Stimulated activated naive CD8-positive, alpha-beta T cell treated with anti-CD3 and anti-CD28 coated beads, Interleukin-15, Interleukin-2, amounts not matched to agents 100 U/mL and 50 U/mL, for 24 hours (primary cell): ENCODE data around the gene LPP.

Experiments
- ATAC-seq: fragments of 150-1000 bp; cut with Tn5 transposase; one replicate; pipeline ENCODE4 v1.10.0; 2021
- DNase-seq: peaks from one replicate; pipeline ENCODE4 v3.0.0; 2021

LPP gene

DNA sequence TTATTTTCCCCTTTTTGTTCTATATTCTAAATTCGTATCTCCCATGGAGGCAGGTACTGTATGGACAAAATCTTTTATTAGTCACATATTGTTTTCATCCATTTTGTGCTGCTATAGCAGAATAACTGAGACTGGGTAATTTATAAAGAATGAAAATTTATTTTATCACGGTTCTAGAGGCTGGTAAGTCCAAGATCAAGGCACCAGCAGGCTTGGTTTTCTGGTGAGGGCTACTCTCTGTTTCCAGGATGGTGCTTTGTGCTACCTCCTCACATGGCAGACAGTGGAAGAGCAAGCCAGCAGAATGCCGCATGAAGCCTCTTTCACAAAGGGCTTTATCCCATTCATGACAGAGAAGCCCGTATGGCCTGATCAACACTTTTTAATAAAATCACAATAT, 595.9 kb downstream of the LPP start:
- DNase-seq = no peak
- no peak for ATAC-seq

DNA sequence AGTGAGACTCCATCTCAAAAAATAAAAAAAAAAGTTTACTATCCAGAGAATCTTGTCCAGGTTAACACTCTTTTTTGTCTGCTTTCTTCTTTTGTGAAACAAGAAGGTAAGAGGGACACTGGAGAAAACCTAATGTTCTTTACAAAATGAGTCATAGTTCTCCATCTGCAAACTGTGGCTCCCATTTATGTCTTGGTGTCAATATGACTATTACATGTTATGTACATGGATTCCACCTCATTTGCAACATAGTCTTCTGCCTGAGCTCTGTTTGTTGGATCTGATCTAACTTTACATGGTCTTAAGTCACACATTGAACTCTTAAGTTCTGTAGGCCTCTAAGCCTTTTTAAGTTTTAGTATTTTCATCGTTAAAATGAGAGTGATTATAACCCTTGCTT, 596.7 kb downstream of the LPP start:
- ATAC-seq (peak; percentile 57), DNase-seq (no peak)

DNA sequence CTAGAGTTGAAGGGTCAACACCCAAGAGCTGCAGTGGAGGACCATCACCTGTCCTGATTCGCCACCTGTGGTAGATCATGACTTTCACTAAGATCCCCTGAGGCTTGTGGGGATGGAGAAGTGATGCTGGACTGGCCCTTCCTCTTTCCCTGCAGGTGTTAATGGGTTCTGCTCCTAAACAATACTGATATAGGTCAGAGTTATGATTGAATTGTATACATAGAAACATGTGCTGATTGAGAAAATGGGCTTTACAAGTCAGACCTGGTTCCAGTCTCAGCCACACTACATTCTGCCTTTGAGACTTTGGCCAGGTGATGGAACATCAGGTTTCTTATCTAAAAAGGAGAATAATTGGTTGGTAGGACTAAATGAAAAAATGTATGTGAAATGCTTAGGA, 598.9 kb downstream of the LPP start:
- DNase-seq (no peak), ATAC-seq (peak; percentile 11)

DNA sequence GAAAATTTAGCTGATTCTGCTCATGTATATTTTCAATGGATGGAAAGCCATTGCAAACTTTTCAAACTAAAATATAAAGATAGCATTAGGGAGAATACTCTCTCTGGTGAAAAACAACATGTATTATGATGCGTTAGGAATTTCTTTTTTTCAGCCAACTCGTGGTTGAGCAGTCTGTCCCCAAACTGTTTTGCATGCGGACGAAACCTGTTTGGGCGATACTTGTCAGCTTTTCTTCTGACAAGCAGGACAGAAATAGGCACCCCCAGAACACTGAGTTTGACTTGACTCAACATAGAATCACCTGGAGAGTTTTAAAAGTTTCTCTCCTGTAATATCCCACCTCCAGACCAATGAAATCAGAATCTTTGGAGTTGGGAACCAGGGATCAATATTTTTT, 600.3 kb downstream of the LPP start:
- DNase-seq (no peak), ATAC-seq (no peak)

DNA sequence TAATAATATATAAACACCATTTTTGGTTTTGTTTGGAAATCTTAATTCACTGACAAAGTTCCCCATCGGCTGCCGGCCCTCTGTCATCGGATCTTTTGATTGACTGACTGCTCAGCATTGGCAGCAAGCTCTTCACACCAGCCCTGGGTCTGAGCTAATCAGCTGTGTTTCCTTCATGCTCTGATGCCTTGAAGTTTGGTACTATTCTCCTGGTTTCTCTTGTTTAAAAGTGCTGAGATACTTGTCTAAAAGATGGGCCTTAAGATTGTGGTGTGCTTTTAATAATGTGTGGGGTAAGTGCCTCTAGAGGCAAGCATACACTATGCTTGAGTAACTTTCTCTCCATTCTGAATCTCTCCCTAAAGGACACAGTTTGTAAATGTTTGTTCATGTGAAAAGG, 602.3 kb downstream of the LPP start:
- DNase-seq (no peak), ATAC-seq (no peak)

DNA sequence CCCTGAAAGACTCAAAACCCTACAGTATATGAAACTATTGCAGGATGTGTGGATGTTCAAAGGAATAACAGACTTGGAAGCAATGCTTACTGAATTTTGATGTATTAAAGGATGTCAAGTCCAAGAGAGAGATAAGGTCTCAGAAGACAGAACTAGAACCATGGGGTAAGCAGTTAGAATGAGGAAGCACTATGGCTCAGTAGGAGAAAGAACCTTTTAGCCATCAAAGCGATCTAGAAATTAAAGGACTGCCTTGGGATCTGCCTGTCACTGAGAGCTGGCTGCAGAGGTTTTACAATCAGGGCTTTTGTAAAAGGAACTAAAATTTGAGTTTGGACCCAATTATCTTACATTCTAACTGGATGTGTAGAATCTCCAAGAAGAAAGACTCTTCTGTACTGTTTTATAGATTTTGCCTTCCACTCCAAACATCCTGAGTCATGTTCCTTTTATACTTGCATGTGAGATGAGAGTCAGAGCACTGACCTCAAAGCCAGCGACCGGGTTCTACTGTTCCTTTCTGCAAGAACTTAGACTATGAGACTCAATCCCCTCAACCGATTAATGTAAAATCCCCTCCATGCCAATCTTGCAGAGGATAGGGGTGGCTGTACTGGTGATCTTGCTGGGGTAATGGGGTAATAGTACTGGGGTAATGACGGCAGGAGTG, 605.5 kb downstream of the LPP start:
- ATAC-seq = no peak
- DNase-seq = no peak

DNA sequence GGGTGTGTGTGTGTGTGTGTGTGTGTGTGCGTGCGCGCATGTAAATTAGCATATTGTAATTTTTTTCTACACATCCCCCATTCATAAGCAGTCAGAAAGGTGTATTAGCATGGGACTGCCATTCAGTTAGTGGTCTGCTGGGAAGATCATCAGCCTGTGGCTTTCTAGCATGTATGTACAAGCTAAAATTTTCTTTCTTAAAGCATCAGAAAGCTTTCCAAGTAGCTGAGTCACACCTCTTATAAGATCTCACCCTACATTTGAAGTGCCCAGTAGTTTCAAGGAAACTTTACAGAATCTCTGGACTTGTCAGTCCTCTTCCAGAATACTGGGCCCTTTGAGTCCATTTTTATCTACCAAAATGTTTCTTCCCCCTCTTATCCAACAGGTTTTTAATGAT, 606.5 kb downstream of the LPP start:
- DNase-seq = no peak
- no peak for ATAC-seq

DNA sequence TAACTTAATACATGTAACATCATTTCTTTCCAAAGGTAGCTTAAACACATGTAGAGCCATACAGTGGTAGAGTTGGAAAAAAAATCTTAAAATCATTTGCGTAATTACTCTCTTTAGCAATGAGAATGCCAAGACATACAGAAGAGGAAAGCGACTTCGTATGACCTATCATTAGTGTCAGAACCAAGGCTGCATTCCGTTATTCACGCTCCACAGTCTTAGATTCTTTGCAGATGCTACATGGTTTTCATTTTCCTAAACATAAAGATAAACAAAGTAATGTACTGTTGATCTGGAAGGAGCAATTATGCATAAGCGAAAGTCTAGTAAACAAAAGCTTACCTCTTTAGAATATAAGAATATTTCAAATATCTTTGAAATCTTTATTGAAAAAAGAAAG, 607.5 kb downstream of the LPP start:
- no peak for ATAC-seq
- DNase-seq = no peak

DNA sequence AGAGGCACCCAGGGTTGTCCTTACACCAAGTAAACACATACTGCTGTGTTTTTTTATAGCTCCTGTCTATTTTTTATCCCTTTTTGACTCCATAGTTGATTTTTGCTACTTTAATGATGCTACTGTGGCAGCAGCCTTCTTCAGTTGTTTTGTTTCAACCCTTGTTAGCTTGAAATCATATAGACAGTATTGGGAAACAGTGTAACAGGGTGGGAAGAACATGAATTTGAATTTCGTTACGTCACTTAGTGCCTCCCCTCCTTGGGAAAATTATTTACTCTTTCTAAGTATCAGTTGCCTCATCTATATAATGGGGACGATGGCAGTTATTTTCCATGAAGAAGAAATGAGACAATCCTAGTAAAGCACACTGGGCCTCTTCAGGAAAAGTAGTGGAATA, 608.0 kb downstream of the LPP start:
- no peak for DNase-seq
- no peak for ATAC-seq

DNA sequence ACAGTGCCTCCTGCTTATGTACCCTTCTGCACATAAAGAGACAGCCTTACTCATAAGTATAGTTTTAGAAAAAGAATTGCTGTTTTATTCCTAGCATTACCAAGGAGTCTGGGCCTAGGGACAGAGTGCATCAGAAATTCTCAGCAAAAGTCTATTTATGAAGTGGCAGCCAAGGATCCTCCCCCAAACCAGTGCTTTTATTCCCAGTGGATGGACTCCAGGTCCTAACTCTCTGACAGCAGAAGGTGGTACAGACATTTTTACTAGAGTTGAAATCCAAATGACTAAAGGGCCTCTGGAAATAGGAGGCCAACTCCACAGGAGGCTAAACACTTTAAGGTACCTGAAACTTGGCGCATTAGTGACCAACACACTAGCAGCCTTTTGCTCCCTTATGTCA, 610.7 kb downstream of the LPP start:
- no peak for DNase-seq
- no peak for ATAC-seq

DNA sequence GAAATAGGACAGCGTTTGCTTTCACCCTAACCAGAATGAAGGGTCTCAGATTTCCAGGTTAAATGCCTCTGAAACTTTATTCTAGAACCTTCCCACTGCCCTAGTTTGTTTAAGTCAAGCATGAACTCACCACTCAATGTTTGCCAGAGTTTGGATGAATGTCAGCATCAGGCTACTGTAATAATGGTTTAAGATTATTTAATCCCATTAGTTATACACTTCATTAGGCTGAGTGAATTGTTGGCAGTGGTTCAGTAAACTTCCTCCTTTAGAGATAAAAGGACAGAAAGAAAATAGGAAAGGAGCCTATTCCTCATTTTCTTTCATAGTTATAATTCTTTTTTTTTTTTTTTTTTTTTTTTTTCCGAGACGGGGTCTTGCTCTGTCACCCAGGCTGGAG, 615.9 kb downstream of the LPP start:
- no peak for ATAC-seq
- no peak for DNase-seq

DNA sequence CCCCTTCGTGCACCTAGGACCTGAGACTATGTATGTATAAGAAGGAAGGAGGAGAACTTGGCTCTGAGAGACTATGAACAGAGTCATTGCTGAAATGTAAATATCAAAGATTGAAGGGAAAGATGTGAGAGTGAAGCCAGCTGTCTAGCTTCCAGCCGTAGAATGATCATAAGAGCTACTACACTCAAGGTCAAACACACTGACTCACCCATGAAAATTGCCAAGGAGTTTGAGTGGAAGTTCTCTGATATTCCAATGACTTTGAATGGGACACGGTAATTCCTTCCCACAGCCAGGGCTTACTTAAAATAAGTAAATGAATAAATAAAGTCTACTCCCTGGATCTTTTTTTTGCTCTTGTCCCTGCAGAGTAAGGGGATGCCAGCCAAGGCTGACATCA, 618.9 kb downstream of the LPP start:
- no peak for DNase-seq
- ATAC-seq = no peak

DNA sequence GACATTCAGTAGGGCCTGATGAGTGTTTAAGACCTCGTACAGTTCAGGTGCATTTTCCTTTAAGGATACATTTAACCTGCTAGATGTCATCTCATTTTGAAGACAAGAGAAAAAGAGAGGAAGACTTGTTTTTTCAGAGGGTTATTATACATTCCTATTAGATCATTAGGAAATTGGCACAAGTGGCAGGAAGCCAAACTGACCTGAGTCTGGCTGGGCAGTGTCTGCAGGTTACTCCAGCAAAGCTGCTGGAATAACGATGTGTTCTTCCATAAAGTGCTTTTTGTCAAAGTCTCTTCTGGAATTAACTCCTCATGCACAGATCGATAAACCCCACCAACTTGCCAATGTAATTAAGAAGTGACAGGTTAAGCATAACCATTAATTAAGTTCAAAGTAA, 621.5 kb downstream of the LPP start:
- ATAC-seq (no peak), DNase-seq (no peak)

DNA sequence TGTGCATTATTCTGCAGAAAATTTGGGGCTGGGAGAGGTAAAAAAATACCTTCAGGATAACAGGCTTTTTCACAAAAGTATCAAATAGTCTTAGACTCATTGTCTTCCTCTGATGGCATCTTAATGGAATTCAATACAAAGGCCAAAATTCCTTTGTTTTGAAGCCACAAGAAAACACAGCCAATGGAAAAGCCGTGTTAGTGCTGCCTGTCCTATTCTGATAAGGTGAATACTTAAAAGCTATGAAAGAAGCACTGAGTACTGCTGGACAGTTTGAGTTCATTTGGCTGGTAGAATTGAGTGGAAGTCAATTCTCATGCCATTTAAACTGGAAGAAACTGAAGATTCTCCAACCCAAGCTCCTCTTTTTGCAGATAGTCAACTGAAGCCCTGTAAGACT, 622.5 kb downstream of the LPP start:
- DNase-seq = no peak

DNA sequence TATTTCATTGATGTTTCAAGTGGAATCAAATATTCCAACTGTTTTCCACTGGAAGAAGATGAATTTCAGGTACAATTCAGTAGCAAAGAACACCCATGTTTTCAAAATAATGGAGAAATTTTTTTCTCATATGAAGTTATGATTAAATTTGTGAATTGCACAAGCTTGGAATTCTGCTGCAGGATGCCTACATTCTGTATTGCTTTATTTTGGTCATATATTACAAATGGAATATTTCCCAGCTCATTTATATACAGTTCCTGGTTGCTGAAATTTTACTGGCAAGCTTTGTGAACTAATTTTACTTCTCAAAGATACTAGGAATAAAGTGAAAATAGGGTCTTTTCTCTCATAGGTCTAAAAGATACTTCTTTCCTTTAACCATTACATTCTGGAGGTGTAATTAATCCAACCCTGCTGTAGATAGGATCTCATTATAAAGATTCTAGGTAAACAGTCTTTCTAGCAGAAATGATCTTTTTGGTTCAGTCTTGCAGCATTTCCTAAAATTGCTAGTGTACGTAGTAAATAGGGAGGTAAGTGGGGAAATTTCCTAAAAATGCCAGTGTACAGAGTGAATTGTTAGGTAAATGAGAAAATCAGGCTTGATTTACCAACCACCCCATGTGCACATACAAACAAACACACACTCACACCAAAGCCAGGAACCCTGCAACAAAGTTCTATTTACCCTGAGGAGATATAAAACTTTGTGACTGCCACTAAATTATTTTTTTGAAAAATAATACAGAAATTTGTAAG, 624.3 kb downstream of the LPP start:
- no peak for ATAC-seq
- no peak for DNase-seq

More for the DNA sequence above, 622.5 kb downstream of the LPP start:
- no peak for ATAC-seq

DNA sequence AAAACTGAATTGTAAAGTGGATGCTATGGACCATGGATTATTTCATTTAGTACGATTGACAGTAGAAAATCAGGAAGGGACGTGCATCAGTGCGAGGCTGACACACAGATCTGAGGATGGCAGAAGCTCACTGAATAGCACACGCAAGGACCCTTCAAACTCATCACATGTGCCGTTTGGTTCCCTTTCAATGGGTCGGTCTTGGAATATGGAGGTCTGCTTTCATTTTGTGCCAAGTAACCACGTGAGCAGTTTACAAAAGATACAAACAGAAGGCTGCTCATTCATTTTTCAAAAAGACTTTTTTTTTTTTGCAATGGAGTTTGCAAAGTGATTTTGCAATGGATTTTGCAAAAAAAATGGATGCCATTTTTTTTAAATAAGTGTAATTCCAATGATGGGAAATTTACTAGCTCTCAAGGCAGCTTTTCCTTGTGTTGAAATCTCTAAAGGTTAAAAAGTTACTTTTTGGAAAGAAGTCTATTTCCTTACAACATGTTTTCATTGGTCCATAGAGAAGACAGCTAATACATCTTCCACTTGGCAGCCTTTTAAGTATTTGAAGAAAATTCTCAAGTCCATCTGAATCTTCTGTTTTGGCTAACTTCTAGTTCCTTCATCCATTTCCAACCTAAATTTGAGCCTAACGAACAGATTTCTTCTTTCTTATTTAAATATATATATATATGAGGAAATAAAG, 625.5 kb downstream of the LPP start:
- DNase-seq (no peak), ATAC-seq (no peak)

DNA sequence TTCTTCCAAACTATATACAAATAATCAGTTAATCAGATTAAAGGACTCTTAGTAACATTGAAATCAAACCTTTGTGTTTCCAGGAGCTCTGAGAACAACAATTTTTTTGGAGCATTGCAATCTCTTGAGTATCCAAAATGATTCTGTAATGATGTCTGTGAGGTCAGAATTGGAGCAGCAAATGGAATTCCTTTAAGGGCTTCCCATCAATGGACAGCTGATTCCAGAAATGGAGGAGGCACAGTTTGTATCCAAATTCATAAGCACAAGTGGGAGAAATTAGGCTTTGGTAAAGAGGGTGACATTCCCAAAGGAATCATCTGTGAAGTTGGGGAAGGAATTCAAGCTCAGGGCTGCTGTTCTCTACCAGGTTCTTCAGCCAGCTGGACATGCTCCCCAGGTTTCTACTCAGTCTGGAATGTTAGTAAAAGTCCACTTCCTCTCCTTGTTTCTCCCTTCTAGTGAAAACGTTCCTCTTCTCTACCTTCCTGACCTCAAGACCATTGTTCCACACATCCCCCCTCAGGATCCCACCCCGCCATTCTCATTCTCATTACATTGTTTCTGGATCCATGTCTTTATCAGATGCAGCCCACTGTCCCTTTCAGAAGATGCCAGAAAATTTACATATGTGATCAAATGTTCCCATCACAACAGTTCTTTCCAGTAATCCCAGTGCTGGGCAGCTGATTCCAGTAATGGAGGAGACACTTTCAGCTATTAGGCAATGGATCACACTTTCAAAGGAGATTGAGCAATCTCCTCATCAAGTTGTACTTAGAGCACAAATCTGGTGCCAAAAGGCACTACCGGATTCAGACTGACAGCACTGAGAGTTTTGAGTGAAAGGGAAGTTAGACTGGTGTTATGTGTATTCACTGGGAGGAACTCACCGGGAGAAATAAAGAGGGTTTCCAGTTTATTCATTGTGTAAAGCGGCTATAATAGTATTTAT, 626.5 kb downstream of the LPP start:
- no peak for DNase-seq
- no peak for ATAC-seq

DNA sequence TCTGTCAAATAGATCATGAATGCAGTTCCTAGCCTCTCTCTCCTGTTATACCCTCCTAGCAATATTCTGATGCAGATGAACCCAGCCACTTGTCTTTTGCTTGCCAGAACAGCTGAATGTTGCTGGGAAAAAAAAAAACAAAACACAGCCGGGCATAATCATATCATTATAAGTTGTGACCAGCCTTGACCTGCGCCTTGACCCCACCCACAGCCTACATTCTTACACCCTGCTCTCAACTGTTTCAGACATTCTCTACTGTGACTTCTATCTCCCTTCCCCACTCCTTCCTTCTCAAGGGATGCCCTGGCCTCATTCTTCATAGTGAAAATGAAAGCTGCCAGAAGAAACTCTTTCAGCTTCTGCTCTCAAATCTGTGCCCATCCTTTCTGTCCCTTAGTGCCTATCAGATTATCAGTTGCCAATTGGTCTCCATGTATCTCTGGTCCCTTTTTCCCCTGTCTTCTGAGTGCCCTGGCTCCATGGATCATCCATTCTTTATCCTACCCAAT, 628.7 kb downstream of the LPP start:
- ATAC-seq (peak; percentile 40), DNase-seq (no peak)

DNA sequence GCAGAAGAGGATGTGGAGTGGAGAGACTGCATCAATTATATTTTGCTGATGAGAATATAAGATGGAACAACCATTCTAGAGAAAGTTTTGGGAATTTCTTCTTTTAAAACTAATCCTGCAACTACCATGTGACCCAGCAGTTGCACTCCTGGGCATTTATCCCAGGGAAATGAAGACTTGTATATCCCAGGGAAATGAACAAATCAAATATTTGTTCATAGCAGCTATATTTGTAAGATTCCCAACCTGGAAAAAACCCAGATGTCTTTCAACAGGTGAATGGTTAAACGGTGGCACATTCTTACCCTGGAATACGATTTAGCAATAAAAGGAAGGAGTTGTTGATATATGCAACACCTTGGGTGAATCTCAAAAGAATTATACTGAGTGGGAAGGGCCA, 632.5 kb downstream of the LPP start:
- no peak for ATAC-seq

DNA sequence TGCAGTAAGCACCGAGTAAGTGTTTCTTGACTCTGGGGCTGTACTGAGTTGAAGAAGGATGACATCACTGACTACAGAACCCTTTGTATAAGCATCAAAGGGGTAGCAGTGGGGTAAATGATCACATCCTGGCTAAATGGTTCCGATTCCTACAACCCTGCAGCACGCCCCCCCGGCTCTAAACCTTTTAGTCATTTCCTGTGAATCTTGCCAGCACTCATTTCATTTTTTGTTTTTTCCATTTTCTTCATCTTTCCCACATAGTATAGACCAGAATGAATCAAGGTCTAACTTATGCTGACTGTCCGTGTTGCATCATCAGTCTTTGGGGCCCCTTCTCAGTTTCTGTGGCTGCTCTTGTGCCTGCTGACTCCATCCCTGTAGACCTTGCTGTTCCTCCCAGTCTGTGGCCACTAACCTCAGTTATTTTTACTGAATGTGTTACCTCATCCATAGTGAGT, 634.7 kb downstream of the LPP start:
- DNase-seq = peak; percentile 68
- ATAC-seq = peak; percentile 99

More for the DNA sequence above, 632.5 kb downstream of the LPP start:
- no peak for DNase-seq

DNA sequence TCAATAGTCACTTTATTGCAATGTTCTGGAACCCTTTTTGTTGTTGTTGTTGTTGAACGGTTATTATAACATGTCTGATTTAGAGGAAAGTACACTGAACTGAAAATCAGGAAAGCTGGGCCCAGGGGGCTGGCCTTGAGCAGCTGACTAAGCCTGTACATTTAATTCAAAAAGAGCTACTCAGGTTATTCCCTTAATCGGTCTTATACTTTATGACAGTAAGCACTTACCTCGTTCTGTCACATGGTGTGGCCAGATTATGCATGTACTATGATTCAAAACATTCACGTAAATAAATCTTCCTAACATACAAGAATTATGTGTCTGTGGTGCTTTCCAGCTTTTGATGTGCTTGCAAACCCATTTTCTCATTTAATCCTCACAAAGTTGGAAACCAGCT, 635.3 kb downstream of the LPP start:
- DNase-seq (no peak), ATAC-seq (no peak)

DNA sequence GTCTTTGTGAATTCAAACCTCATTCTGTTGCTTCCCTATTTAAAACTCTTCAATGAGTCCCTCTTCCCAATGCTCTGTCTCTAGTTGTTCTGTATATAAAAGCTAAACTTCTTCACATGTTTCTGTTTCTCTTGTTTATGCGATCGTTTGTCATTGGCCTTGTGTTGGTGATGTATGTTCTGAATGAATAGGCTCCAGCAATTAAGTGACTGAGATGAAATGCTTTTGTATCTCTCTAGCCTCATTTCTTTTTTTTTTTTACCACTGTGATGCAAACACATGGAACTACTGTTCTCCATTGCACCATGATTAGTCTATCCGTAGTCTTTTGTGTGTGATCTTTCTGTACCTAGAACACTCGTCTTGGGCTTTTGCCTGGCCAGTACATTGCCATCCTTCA, 637.4 kb downstream of the LPP start:
- ATAC-seq = no peak
- no peak for DNase-seq
